ENCODE data around the gene CNGB1.

DNA sequence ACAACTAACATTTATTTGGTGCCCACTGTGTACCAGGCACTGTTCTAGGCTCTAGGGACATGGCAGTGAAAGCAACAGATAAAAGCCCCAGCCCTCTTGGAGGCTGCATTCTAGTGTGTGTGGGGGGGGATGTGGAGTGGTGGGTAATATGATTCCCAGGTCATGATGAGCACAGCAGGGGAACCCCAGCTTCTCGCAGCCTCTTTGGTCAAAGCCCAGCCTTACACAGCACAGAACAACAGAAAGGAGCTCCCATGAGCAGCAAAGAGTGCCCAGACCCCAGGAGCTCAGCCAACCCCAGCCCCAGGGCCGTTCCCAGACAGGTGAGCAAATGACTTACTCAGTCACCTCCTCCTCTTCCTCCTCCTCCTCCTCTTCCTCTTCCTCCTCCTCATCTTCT is 21.9 kb downstream of the CNGB1 start:
- TF ChIP-seq, protein P1, sequence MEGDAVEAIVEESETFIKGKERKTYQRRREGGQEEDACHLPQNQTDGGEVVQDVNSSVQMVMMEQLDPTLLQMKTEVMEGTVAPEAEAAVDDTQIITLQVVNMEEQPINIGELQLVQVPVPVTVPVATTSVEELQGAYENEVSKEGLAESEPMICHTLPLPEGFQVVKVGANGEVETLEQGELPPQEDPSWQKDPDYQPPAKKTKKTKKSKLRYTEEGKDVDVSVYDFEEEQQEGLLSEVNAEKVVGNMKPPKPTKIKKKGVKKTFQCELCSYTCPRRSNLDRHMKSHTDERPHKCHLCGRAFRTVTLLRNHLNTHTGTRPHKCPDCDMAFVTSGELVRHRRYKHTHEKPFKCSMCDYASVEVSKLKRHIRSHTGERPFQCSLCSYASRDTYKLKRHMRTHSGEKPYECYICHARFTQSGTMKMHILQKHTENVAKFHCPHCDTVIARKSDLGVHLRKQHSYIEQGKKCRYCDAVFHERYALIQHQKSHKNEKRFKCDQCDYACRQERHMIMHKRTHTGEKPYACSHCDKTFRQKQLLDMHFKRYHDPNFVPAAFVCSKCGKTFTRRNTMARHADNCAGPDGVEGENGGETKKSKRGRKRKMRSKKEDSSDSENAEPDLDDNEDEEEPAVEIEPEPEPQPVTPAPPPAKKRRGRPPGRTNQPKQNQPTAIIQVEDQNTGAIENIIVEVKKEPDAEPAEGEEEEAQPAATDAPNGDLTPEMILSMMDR (conservative IDR thresholded peaks at IDR 0.05; ENCODE audit: low read length), result no peak
- TF ChIP-seq EZH2phosphoT487 (IDR thresholded peaks at IDR 0.05; ENCODE audit: borderline replicate concordance, low read depth, low read length), result no peak

Measured in OCI-LY7 (cell line).